ENCODE data around the gene CFAP70.

- no peak for TF ChIP-seq CTCF (IDR thresholded peaks at IDR 0.05 in 2 of 3, conservative IDR thresholded peaks at IDR 0.05 in 1 of 3; ENCODE audit: borderline replicate concordance in 1 of 3, insufficient read depth in 1 of 3, low read depth in 2 of 3, low read length in 2 of 3)
- no peak for TF ChIP-seq POLR2A (IDR thresholded peaks at IDR 0.05; ENCODE audit: borderline replicate concordance, extremely low read depth, insufficient read depth, insufficient read length)
- TF ChIP-seq EZH2phosphoT487 (IDR thresholded peaks at IDR 0.05; ENCODE audit: borderline replicate concordance), result no peak
- TF ChIP-seq TCF7L2 (IDR thresholded peaks at IDR 0.05; ENCODE audit: borderline replicate concordance, extremely low read depth, insufficient read depth, insufficient read length), result no peak
- TF ChIP-seq POLR2AphosphoS5 (IDR thresholded peaks at IDR 0.05; ENCODE audit: low read depth, low read length), result no peak
- TF ChIP-seq EZH2 (IDR thresholded peaks at IDR 0.05), result no peak
- no peak for TF ChIP-seq SIN3A (IDR thresholded peaks at IDR 0.05; ENCODE audit: low read depth)
- no peak for TF ChIP-seq ZFX (IDR thresholded peaks at IDR 0.05)
- TF ChIP-seq SP1 (IDR thresholded peaks at IDR 0.05; ENCODE audit: low read depth), result no peak
- TF ChIP-seq ATF3 (IDR thresholded peaks at IDR 0.05), result no peak
- TF ChIP-seq MAX (IDR thresholded peaks at IDR 0.05), result no peak
- TF ChIP-seq YY1 (IDR thresholded peaks at IDR 0.05; ENCODE audit: extremely low read depth, insufficient replicate concordance, low read depth, low read length), result no peak
- no peak for TF ChIP-seq ZNF274 (IDR thresholded peaks at IDR 0.05; ENCODE audit: low read depth, low read length)
- TF ChIP-seq EGR1 (IDR thresholded peaks at IDR 0.05; ENCODE audit: low read depth), result no peak
Observed at GRCh38 chr10:73339436-73339835, 19.2 kb downstream of the CFAP70 start.
